Measurements from ENCODE around the gene SBNO2.

SBNO2 gene

DNA sequence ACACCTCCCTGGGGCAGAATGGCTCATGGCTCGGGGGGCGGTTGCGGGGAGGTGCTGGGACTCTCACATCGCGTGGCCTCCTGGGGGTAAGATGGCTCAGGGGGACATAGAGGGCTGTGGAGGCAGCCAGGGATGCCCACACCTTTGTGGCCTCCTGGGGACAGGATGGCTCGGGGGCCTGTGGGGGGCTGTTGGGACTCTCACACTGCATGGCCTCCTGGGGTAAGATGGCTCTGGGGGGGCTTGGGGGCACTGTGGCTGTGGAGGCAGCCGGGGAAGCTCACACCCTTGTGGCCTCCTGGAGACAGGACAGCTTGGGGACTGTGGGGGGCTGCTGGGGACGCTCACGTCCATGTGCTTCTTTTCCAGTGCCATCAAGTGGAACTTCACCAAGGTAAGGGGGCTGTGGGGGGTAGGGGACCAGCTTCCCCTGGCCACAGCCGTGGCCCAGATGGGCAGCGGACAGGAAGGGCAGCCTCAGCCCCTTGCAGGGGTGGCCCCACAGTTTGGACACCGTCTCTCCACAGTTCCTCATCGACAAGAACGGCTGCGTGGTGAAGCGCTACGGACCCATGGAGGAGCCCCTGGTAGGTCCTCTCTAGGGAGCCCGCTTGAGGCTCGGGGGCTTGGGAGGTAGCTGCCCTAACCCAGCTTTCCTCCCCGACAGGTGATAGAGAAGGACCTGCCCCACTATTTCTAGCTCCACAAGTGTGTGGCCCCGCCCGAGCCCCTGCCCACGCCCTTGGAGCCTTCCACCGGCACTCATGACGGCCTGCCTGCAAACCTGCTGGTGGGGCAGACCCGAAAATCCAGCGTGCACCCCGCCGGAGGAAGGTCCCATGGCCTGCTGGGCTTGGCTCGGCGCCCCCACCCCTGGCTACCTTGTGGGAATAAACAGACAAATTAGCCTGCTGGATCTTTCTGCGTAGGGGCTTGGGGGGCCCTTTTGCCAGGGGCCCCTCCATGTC lies 67.9 kb downstream of the SBNO2 start:
- DNase-seq (ENCODE audit: low spot score), result no peak

DNA sequence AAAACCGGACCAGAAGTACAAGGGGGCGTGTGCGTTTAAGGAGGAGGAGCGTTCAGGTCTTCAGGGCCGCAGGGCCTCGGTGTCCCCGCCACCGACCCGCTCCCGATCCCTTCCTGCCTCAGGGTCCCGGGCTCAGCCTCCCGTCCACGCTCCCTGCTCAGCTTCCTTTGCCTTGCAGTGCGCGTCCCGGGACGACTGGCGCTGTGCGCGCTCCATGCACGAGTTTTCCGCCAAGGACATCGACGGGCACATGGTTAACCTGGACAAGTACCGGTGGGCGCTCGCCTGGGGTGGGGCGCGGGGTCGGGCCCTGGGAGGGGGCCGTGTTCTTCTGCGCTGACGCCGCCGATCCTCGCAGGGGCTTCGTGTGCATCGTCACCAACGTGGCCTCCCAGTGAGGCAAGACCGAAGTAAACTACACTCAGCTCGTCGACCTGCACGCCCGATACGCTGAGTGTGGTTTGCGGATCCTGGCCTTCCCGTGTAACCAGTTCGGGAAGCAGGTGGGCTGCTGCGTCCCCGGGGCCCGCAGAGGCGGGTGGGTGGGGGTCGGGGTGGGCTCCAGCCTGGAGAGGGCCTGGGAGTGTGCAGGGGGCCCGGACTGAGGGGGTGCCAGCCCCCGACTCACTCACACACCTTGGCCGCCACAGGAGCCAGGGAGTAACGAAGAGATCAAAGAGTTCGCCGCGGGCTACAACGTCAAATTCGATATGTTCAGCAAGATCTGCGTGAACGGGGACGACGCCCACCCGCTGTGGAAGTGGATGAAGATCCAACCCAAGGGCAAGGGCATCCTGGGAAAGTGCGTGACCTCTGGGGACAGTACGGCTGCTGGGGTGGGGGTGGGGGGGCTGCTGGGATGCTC lies 68.8 kb downstream of the SBNO2 start:
- no peak for DNase-seq (ENCODE audit: low spot score)

DNA sequence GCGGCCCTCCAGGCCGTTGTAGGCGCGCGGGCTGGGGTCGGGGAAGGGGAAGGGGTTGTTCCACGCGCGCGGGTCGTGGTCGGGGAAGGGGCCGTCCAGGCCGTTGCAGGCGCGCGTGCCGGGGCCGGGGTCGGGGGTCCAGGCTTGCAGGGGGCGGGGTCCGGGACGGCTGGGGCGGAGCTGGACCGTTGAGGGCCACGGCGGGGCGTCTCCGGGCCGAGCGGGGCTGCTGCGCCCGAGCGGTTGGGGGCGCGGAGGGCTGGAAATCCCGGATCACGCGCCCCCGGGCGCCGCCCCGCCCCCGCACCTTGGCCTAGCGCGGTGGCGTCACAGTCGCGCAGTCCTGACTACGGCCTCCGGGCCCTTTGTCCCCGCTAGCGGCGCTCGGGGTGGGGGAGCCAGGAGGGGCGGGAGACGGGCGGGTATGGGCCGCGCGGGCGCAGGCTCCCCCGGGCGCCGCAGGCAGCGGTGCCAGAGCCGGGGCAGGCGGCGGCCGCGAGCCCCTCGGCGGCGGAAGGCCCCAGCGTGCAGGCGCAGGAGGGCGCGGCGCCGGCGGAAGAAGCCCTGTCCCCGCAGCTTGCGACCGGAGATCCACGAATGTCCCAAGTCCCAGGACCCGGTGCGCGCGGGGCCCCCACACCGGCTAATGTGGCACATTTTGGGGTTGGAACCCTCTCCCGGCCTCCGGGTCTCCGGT lies 69.6 kb downstream of the SBNO2 start:
- DNase-seq (ENCODE audit: low spot score), result peak; percentile 59

DNA sequence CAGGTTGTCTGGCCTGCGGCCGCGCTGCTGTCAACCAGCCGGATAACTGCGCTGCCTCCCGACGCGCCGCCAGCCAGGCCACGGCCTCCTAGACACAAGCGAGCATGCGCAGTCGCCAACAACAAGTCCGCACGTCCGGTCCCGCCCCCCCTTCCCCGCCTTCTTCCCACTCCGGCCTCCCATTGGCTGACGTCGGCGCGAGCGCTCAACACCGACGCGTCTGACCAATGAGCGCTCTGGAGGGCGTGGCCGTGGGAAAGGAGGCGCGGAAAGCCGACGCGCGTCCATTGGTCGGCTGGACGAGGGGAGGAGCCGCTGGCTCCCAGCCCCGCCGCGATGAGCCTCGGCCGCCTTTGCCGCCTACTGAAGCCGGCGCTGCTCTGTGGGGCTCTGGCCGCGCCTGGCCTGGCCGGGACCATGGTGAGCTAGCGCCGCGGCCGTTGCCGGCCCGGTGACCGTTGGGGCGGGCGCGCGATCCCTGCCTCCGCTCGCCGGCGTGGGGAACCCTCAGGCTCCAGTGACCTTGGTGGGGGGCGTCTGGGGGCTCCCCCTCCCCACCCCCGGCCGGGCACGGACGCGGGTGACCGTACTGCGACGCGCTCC lies 70.3 kb downstream of the SBNO2 start, which contains the start of gene GPX4:
GPX4 (plus strand) TSS at position 287 of the 603 bp plus-strand sequence; CDS start at position 337, 50 bp downstream.
- DNase-seq (ENCODE audit: low spot score), result peak; percentile 91

DNA sequence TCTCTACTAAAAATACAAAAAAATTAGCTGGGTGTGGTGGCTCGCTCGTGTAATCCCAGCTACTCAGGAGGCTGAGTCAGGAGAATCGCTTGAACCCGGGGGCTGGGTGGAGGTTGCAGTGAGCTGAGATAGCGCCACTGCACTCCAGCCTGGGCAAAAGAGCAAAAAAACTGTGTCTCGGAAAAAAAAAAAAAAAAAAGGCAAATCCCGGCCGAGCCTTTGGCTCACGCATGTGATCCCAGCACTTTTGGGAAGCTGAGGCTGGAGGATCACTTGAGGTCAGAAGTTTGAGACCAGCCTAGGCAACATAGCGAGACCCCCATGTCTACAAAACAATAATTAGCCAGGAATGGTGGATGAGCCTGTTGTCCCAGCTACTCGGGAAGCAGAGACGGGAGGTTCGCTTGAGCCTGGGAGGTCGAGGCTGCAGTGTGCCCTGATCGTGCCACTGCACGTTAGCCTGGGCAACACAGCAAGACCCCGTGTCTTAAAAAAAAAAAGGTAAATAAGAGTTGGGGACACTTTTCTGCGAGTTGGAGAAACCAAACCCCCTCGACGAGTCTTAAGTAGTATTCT lies 70.8 kb downstream of the SBNO2 start:
- no peak for DNase-seq (ENCODE audit: low spot score)

DNA sequence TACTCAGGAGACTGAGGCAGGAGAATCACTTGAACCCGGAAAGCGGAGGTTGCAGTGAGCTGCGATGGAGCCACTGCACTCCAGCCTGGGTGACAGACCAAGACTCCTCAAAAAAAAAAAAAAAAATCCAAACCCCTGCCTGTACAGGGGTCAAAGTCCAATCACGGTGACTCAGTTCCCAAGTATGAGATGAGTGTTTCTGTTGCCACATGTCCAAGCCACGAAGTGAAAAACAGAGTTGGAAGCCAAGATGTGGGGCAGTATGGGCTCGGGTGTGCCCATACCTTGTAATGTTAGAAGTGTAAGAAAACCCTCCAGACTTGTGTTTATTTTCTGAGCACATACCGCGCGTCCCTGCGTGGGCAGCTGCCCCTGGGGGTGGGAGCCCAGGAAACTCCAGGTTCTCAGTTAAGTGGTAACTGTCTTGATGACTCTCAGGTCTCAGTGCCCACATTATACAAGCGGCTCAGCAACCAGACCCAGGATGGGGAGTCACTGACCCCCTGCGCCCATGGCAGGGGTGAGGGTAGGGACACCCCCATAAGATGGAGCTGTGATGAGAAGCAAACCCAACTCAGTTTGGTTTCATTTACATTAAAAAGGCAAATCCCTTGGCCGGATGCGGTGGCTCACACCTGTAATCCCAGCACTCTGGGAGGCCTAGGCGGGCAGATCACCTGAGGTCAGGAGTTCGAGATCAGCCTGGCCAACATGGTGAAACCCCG lies 71.5 kb downstream of the SBNO2 start:
- peak; percentile 94 for DNase-seq (ENCODE audit: low spot score)

DNA sequence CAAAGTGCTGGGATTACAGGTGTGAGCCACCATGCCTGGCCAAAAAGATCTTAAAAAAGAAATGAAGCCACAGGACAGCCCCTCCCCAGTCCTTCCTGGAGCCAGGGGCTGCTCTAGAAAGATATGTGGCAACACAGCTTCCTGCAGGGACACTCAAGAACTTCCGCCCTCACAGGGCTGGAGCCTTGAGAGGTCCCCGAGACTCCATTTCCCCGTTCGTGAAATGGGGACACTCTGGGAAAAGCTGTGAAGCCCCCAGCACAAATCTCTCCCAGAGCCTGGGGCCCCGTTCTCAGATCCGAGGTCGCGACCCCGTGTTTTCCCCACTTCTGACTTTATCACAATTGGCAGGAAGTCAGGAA lies 72.8 kb downstream of the SBNO2 start:
- no peak for DNase-seq (ENCODE audit: low spot score)

DNA sequence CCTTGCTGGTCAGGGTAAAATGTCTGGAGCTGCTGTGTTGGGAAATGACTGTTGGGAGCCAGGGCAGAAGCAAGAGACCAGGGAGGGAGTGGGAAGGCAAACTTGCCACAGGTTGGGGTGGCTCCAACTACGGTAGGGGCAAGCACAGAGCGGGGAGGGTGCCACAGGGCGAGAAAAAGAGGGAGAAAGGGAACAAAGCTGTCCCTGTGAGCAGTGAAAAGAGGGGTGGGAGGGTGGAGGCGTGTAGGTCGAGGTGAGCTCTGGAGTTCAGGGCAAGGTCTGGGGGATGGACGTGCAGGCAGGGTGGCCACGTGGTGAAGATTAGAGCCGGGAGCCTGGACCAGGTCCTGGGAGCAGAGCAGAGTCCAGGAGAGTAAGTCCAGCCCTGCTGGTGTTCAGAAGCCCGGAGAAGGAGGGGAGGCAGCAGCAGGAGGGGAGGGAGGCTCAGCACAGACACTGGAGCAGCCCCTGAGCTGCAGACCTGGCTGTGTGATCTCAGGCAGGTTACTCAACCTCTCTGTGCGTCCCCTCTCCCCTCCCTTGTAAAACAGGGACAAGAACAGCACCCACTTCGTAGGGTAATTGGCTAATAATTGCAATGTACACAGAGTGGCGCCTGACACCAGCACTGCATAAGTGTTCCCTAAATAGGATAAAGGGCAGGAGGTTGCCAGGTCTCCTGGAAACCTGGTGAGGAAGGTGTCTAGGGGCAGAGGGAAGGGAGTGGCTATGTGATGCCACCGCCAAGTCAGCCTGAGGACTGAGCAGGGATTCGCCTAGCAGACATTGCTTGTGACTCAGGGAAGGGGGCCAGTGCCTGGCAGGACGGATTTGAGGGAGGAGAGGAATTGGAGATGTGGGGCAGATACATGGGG lies 75.7 kb downstream of the SBNO2 start:
- DNase-seq (ENCODE audit: low spot score), result peak; percentile 39

DNA sequence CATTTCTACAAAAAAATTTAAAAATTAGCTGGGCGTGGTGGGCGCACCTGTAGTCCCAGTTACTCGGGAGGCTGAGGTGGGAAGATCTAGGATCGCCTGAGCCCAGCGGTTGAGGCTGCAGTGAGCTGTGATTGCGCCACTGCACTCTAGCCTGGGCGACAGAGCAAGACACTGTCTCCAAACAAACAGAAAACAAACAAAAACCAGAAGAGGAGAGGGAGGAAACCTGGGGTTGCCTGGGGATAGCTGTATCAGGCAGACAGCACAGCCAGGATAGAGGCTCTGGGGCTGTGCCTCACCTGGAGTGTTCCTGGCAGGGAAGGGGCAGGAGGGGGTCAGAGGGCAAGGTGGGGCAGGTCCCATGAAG lies 76.3 kb downstream of the SBNO2 start:
- DNase-seq (ENCODE audit: low spot score), result no peak

DNA sequence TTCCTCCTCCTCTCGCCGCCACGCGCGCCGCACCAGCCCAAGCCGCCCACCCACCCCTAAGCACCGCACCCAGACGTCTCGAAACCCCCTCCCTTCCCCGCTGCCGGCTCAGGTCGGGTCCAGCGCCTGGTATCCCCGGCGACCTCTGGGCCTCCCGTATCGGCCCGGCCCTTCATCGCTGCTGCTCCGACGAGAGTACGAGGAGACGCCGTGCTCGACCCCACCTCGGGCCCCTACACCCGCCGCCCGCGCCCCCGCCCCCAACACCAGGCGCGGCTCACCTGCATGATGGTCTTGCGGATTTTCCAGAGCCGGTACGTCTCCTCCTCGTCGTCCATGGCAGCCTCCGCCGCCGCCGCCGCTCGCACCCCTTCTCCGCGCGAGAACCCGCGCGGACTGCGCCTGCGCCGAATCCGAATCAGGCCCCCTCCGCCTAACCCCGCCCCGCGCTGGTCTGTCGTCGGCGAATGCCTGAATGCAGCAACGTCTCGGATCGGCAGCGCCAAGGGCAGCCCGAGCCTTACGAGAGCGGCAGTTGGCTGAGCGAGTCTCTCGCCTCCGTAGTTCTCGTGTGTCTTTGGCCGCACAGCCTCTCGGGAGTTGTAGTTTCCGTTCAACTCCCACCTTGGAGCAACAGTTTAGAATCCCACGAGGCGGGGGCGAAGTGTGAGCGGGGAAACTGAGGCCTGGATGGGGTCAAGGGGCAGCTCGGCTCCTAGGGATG lies 78.9 kb downstream of the SBNO2 start, which contains the start of gene POLR2E:
POLR2E (minus strand) TSS at position 398 of the 724 bp plus-strand sequence; CDS start at position 338, 60 bp downstream.
- peak; percentile 90 for DNase-seq (ENCODE audit: low spot score)

DNA sequence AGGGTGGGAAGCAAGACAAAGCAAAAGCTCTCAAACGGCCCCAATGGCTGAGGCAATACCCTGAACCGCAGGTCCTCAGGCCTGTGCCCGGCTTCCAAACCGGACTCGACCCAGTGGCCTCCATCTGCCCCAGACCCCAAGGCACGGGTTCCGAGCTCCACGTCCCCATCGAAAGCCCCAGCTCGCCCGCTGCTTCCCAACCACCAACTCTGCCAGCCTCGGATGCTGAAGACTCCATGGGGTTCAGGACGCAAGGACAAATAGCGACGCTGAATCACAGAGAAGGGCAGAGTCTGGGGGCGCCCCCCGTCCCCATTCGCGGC lies 79.5 kb downstream of the SBNO2 start:
- DNase-seq (ENCODE audit: low spot score), result no peak

DNA sequence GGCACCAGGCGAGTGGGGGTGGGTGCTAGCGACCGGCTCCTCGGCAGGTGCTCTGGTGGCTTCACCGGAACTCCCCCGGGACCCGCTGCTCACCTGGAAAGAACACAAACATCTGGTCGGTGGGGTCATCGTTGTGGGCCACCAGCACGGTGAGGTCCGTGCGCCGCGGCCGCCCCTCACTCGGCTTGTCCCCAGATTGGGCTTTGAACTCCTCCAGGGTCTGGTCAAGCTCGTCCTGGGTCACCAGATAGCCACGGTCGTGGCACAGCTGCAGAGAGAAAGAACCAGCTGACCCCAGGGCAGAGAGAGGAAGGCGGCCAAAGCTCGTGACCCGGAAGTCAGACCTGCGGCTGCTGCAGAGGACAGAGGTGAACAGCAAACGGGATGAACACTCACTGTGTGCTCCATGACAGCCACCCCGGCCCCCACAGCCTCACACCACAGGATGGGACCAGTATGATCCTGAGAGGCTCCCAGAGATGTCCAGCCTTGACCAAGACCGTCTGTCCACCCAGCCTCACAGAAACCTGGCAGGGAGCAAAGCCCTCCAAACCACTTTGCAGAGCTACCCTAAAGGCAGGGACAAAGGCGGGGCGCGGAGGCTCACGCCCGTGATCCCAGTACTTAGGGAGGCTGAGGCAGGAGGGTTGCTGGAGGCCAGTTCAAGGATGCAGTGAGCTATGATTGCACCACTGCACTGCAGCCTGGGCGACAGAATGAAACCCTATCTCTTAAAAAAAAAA lies 80.1 kb downstream of the SBNO2 start:
- no peak for DNase-seq (ENCODE audit: low spot score)

DNA sequence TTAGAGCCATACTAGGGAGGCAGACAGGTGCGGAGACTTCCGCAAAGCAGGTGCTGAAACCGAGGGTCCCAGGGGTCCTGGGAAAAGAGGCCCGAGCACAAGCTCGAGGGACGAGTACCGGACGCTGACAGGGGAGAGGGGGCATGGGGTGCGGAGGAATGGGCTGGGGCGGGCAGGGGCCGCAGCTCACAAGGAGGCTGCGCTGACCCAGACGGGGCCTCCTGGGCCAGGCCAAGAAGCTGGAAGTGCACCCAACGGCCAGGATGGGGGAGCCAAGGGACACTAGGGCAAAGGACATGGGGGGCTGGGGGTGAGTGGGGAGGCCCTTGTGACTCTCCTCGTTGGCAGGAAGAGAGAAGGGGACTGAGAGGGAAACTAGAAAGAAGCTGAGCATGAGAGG lies 80.7 kb downstream of the SBNO2 start:
- no peak for DNase-seq (ENCODE audit: low spot score)

DNA sequence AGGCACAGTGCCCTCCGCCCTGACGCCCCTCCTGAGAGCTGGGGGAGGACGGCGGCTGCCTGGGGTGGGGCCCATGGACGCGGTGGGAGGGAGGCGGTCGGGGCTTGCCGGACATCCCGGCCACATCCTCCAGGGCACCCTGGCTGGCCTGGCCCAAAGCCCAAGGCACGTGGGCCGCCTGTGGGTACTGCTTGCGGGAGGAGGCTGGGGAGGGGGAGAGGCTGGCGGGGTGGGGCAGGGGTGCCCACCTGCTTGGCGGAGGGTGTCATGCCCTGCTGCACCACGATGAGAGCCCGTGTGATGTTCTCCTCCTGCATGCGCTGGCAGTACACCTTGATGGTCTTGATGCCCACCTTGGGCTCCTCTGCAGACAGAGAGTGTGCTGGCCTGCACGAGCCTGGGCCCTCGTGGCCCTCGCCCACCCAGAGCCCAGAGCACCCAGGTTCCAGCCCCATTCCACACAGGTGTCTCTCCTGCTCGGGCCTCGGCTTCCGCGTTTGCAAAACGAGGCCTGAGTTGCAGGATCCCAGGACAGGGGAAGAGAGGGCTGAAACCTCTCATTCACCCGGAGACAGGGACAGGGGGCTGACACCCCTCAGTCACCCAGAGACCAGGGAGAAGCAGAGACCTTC lies 82.4 kb downstream of the SBNO2 start:
- DNase-seq (ENCODE audit: low spot score), result no peak

DNA sequence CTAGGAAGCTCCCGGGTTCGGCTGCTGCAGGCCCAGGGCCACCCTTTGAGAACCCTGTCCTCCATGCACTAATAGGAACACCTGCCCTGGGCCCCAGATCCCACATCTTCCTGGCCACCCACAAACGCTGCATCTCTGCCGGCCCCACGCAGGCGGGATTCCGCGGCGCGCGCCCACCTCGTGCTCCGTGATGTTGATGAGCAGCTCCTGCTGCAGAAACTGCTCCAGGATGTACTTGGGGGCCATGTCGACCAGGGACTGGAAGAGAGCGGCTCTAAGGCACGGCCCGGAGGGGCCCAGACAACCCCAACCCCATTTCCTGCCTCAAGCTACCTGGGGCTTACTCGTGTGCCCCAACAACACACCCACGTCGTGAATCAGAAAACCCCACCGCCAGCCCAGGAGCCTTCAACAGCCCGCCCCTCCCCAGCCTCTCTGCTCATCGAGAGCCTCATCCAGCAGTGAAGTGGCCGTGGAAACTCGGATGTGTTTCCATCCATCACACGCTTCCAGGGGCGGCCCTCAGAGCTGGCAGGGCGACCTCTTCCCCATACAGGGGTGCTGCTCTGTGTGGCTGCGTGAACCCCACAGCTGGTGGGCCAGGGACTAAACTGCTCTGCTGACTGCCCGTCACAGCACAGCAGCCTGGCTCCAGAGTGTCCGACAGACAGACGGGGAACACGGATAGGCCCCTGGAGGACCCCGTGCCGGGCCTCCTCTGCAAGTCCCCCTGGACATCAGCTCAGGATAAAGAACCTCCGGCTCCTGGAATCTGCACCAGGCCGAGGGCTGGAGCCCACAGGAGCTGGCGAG lies 83.1 kb downstream of the SBNO2 start:
- no peak for DNase-seq (ENCODE audit: low spot score)

DNA sequence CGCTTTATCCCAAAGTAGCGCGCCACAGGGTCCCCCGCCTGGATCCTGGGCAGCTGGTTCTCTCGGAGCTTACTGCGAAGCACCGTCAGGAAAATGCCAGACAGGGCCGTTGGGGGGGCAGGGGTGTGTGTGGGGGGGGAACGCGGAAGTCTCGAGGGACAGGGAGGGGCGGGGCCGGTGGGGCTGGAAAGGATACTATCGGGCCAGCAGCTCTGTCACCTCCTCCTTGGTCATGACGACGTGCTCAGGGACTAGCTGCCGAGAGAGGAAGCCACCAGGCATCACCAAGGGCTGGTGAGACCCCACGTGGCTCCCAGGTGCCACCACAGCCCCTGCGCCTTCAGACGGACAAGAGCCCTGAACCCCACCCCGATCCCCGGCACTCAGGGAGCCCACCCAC lies 84.2 kb downstream of the SBNO2 start:
- no peak for DNase-seq (ENCODE audit: low spot score)

DNA sequence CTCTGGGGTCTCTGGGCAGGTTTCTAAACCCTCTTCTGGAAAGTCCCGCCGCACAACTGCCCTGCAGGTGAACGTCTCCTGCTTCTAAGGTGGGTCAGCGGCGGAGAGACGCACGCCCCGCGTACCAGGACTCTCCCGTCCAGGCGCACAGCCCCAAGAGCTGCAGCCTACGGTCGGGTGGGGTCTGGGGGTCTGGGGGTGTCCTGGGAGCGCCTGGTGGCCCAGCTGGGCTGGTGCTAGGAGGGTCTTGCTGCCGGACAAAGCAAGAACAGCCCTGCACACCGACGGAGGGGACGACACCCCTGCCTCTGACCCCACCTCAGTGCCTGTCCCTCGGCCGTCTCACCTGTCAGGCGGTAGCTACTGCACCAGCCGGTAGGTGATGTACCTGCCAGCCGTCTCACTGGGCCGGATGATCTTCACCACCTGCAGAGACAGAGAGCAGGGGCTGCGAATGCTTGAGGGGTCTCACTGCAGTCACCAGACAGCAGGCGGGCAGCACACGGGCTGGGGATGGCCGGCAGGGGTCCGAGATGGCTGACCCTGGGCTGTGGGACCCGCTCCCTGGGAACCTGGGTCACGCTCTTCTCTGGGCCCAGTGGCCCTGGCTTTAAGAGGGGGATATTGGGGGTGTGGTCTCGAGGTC lies 84.8 kb downstream of the SBNO2 start:
- no peak for DNase-seq (ENCODE audit: low spot score)
